ENCODE results near the gene SH3YL1. TPM values are rescaled to one million over a fixed set of nuclear protein-coding genes. Genes with fewer than 3 reads are reported as not detected.

The SH3YL1 gene
- total RNA-seq, 1 experiment from 2014 or later: 26.5 TPM

- no CpG with 5 or more reads among the region's 46 CpGs for WGBS (ENCODE audit: extremely low coverage, insufficient read length, low lambda C conversion rate)
- no peak overlapping the region for H3K23ac ChIP-seq (ENCODE audit: insufficient read length, low read depth, low read length)
- Mint-ChIP-seq H3K4me3 (peak overlapping the region; percentile 45 to 79), H3K9me3 (no peaks in the 10 kb centered on the region), H3K27me3 (ENCODE audit: low read depth) (peaks cover 66% of the 10 kb centered on the region), H3K27ac (no peak overlapping the region), H3K4me1 (peaks cover 40 to 43% of the 10 kb centered on the region in 2 experiments), H3K36me3 (ENCODE audit: insufficient read depth in 1 of 3, low read depth in 3 of 3) (peaks cover 0 to 5% (median under 1%) of the 10 kb centered on the region in 3 experiments; a peak in 4 of 7 replicates)
- no peaks in the 10 kb centered on the region for H3K79me2 ChIP-seq (ENCODE audit: insufficient read depth, low read length)
- H4K5ac ChIP-seq (ENCODE audit: insufficient read length, low read depth, low read length): no peak overlapping the region
- no peak overlapping the region for H4K8ac ChIP-seq (replicated peaks; ENCODE audit: insufficient read length, low read depth, low read length)
- no peak overlapping the region for H2BK12ac ChIP-seq (ENCODE audit: insufficient read length, low read depth, low read length)
- H3K27me3 ChIP-seq (ENCODE audit: insufficient read depth, low read length): peaks cover 8% of the 10 kb centered on the region; the same call in 1 of the 2 replicates
- H2AFZ ChIP-seq (ENCODE audit: low read length): no peak overlapping the region
- H3T11ph ChIP-seq (ENCODE audit: low read length): no peak overlapping the region
- no peak overlapping the region for H2BK15ac ChIP-seq (ENCODE audit: low read depth, low read length)
- peak; percentile 63 for DNase-seq
- TF ChIP-seq, protein P1, sequence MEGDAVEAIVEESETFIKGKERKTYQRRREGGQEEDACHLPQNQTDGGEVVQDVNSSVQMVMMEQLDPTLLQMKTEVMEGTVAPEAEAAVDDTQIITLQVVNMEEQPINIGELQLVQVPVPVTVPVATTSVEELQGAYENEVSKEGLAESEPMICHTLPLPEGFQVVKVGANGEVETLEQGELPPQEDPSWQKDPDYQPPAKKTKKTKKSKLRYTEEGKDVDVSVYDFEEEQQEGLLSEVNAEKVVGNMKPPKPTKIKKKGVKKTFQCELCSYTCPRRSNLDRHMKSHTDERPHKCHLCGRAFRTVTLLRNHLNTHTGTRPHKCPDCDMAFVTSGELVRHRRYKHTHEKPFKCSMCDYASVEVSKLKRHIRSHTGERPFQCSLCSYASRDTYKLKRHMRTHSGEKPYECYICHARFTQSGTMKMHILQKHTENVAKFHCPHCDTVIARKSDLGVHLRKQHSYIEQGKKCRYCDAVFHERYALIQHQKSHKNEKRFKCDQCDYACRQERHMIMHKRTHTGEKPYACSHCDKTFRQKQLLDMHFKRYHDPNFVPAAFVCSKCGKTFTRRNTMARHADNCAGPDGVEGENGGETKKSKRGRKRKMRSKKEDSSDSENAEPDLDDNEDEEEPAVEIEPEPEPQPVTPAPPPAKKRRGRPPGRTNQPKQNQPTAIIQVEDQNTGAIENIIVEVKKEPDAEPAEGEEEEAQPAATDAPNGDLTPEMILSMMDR (conservative IDR thresholded peaks at IDR 0.05): no peak
- no peak overlapping the region for H3K9ac ChIP-seq (ENCODE audit: extremely low read depth, insufficient read length, low read length)
- no peak overlapping the region for H2BK120ac ChIP-seq (ENCODE audit: low read depth, low read length, poor library complexity, severe bottlenecking)
- H4K91ac ChIP-seq (ENCODE audit: insufficient read length, low read depth, low read length): no peak overlapping the region
- no peak overlapping the region for H3K18ac ChIP-seq (ENCODE audit: insufficient read length, low read depth, low read length)
- peak overlapping the region; percentile 53 for H3K4me2 ChIP-seq (ENCODE audit: insufficient read depth, insufficient read length, low read length)
- no peak overlapping the region for H3K27ac ChIP-seq (ENCODE audit: insufficient read length, low read depth, low read length)
- H3K79me1 ChIP-seq (ENCODE audit: insufficient read depth, low read depth, low read length, poor library complexity, severe bottlenecking): no peaks in the 10 kb centered on the region
- H3K23me2 ChIP-seq (ENCODE audit: insufficient read length, low read depth, low read length, poor library complexity, severe bottlenecking): peaks cover 18% of the 10 kb centered on the region
- H2BK20ac ChIP-seq (ENCODE audit: low read depth, low read length, poor library complexity, severe bottlenecking): no peak overlapping the region
- H3K56ac ChIP-seq (ENCODE audit: insufficient read length, low read depth, low read length): no peak overlapping the region
- no peaks in the 10 kb centered on the region for H3K9me3 ChIP-seq (ENCODE audit: control insufficient read depth, low read depth, low read length)
- H2AK5ac ChIP-seq (ENCODE audit: insufficient read length, low read length): no peak overlapping the region
- H3K4ac ChIP-seq (ENCODE audit: low read depth, low read length): no peak overlapping the region
- H4K20me1 ChIP-seq (ENCODE audit: control insufficient read depth, insufficient read depth, insufficient read length): no peaks in the 10 kb centered on the region
- peaks cover 16% of the 10 kb centered on the region for H3K4me1 ChIP-seq (ENCODE audit: insufficient read depth, low read length)
- H2BK5ac ChIP-seq (ENCODE audit: insufficient read length, low read length): no peak overlapping the region
- no peak overlapping the region for H3K14ac ChIP-seq (ENCODE audit: insufficient read depth, low read length)
Observed at GRCh38 chr2:287471-287885, 23.6 kb upstream of the SH3YL1 start.

All from H9 (cell line).